ENCODE results near the gene FZD4.
"Not testable (repeated sequence)": the region's sequence is repeated elsewhere in the genome, so short reads cannot be mapped to it uniquely, and the experiment has no call there.

The FZD4 gene

DNA sequence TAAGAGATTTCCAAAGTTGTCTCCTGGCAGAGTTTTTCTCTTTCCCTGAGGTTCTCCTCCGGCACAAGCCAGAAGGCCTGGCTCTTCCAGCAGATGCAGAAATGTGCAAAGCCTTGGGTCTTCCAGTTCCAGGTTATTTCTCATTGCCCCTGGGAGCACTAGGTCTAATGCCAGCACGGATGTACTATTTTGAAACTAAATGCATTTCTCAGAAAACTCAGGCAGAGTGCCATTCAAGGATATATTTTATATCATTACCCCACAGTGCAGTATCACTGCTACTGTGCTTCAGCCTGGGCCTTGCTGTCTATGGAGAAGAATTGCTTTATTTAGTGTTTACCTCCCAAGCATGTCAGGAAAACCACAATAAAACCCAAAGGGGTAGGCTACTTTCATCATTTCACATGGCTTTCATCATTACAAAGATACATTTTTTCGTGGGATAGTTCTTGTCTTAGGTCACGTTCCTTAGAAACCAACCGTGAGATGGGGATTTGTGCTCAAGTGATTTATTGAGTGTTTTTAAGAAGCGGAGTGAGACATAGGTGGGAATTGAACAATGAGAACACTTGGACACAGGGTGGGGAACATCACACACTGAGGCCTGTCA, 22.4 kb upstream of the FZD4 start:
- in situ Hi-C loops (cut with HindIII; ENCODE audit: low sequenced_read_pairs): no loop called here

- in situ Hi-C loops (cut with HindIII; ENCODE audit: low sequenced_read_pairs): no loop called here
Observed at GRCh38 chr11:86972734-86973133, 17.5 kb upstream of the FZD4 start.

- in situ Hi-C loops (cut with HindIII; ENCODE audit: low sequenced_read_pairs): no loop called here
Observed at GRCh38 chr11:86969258-86969657, 14.1 kb upstream of the FZD4 start.

DNA sequence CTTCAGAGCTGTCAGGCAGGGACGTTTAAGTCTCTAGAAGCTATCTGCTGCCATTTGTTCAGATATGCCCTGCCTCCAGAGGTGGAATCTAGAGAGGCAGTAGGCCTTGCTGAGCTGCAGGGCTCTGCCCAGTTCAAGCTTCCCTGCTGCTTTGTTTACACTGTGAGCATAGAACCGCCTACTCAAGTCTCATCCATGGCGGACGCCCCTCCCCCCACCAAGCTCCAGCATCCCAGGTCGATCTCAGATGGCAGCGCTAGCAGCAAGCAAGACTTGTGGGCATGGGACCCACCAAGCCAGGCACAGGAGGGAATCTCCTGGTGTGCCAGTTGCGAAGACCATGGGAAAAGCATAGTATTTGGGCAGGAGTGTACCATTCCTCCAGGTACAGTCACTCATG, 12.4 kb upstream of the FZD4 start:
- in situ Hi-C loops (cut with HindIII; ENCODE audit: low sequenced_read_pairs): not testable (repeated sequence)

DNA sequence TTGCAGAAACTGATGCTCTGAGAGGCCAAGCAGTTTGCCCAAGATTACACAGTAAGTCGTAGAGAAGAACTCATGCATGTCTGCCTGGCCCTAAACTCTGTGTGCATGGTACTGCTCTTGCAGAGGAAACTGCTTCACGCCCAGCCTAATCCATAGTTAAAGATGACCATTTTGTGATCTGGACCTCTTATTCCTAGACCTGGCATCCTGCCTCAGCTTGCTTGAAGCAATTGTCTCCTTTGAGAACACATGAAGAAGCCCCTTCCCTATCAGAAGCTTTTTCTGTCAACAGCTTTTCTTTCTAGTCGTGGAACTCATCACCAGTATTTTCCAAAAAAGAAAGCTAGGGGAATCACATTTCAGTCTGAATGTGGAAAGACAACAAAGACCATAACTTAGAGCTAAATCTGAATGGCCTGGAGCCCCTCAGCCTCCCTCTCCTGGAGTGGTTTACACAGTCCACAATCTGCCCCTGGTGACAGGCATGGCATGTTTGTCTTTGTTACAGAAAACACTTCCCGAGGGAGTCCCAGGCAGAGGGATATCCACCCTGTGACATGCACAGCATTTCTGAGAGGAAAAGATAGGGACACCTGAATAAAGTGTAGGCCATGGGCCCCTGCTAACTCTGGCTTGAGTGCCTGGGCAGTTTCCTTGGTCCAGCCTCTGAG, 2.9 kb upstream of the FZD4 start:
- in situ Hi-C loops (cut with HindIII; ENCODE audit: low sequenced_read_pairs): no loop called here

DNA sequence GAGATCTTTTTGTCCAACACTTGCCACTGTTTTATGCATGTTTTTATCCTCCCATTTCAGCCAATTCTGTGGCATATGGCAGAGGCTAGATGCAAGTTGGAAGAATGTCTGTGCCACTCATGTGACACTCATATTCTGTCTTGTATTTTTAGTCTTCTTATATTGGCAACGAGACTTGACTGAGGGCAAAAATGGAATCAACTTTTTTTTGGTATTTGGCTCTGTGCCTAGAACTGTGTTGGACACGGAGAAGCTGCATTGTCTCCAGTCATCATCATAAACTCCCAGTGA, 1.7 kb upstream of the FZD4 start:
- in situ Hi-C loops (cut with HindIII; ENCODE audit: low sequenced_read_pairs): no loop called here

GRCh38 chr11:86955111-86955360, 159 bp downstream of the FZD4 start:
- in situ Hi-C loops (cut with HindIII; ENCODE audit: low sequenced_read_pairs): no loop called here

- in situ Hi-C loops (cut with HindIII; ENCODE audit: low sequenced_read_pairs): no loop called here
Observed at GRCh38 chr11:86954269-86955110, 705 bp downstream of the FZD4 start.

DNA sequence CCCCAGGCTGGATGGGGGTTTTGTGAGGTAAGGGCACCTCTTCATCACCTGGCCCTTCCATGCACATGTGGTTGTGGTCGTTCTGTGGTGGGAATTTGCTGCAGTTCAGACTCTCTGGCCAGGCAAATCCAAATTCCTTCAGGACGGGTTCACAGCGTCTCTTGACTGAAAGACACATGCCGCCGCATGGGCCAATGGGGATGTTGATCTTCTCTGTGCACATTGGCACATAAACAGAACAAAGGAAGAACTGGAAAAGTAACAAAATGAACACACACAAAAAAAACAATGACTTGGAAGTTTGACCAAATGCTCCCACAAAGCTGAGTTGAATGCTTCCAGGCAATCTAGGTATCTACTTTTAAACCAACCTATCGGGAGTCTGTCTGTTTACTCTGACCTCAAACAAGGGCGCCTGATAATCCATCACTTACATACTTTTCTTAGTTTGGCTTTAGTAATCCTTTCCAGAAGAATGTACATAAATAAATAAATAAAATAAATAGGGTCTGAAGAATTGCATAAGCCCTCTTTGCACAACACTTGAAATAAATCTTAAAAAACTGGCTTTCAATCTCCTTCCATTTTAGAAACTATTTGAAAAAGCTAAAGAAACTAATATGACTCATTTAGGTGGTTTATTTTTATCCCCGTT, 2.8 kb downstream of the FZD4 start:
- in situ Hi-C loops (cut with HindIII; ENCODE audit: low sequenced_read_pairs): no loop called here

GRCh38 chr11:86951706-86952105, 3.5 kb downstream of the FZD4 start:
- in situ Hi-C loops (cut with HindIII; ENCODE audit: low sequenced_read_pairs): no loop called here

GRCh38 chr11:86950661-86950995, 4.6 kb downstream of the FZD4 start:
- in situ Hi-C loops (cut with HindIII; ENCODE audit: low sequenced_read_pairs): no loop called here

GRCh38 chr11:86949995-86950660, 5.1 kb downstream of the FZD4 start:
- in situ Hi-C loops (cut with HindIII; ENCODE audit: low sequenced_read_pairs): no loop called here

DNA sequence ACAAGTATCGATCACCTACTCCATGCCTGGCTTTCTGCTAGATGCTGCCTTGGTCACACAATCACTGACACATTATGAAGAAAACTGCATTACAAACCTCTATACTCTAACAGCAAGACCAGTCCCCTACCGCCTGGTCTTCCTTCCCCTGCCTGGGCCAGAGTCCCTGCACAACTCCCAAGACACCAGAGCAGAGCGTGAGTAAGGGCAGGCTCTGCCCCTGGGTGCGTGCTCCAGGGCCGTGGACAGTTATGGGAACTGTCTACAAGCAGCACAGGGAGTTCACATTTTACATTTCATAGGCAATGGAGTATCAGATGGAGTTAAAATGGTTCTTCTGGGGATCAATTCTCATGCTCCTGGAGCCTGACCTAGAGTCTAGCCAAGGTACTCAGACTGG, 6.5 kb downstream of the FZD4 start:
- in situ Hi-C loops (cut with HindIII; ENCODE audit: low sequenced_read_pairs): no loop called here

- in situ Hi-C loops (cut with HindIII; ENCODE audit: low sequenced_read_pairs): no loop called here
Observed at GRCh38 chr11:86947541-86947940, 7.7 kb downstream of the FZD4 start.

DNA sequence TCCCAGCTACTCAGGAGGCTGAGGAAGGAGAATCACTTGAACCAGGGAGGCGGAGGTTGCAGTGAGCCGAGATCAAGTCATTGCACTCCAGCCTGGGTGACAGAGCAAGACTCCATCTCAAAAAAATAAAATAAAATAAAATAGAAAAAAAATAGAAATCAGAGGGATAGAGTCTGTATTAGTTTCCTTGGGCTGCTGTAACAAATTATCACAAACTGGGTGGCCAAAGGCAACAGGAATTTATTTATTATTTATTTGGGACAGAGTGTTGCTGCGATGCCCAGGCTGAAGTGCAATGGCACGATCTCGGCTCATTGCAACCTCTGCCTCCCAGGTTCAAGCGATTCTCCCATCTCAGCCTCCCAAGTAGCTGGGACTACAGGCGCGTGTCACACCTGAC, 11.7 kb downstream of the FZD4 start:
- in situ Hi-C loops (cut with HindIII; ENCODE audit: low sequenced_read_pairs): not testable (repeated sequence)

DNA sequence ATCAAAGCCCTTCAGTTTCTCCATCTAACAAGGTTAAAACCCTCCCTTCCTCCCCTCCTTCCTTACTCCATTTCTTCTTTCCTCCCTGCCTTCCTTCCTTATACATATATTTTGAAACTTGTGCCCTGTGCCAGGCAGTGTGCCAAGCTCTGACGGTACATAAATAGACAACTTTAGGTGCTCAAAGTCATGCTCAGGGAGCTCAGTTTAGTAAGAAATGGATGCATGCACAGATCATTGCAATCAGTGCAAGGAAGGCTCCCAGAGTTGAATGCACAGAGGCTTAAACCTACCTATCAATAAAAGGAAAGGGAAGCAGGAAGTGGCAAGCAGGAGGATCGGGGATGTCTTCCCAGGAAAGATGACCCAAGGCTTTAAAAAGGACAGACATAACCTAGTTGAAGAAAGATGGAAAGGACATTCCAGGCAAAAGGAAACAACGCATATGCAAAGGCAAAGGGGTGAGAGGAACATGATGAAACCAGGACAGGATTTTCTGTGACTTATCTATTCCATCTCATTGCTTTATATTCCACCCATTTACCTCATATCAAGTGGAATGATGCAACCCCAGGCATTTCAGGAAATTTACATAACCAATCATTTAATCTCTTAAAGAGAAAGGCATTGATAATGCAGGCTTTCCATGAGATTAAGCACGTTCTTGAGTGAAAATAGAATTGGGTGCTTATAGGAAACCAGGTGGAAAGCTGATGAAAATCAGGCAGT, 13.2 kb downstream of the FZD4 start:
- in situ Hi-C loops (cut with HindIII; ENCODE audit: low sequenced_read_pairs): no loop called here

- in situ Hi-C loops (cut with HindIII; ENCODE audit: low sequenced_read_pairs): no loop called here
Observed at GRCh38 chr11:86941077-86941870, 13.9 kb downstream of the FZD4 start.

DNA sequence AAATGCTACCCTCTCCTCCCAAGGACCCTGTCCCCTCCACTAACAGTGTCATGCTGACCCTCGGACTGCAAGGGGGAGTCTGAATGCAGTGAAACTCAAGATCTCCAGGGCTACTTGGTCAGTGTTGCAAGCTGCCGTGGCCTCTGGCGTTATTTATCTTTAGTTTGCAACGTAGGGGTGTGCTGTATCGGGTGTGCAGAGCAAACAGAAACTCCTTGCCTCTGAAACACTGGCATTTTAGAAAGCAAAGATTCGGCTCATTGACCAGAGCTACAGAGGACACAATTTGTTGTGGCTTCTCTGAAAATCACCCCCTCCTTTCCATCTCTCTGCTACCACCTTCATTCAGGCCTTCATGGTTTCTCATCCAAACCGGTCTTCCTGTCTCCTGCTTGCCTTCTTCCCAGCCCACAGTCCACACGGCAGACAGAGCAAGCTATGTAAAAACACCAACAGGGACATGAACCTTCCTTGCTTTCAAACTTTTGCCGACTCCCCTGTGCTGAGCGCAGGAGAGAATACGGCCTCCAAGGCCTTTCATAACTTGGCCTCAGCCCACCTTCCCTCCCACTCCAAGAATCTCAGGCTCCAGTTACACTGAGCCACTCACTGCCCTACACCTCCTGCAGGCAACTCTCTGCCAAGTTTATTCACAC, 14.9 kb downstream of the FZD4 start:
- in situ Hi-C loops (cut with HindIII; ENCODE audit: low sequenced_read_pairs): no loop called here

All from endothelial cell of hepatic sinusoid (primary cell).